ENCODE measurements around the gene FMO2.

- TF ChIP-seq, protein P1, sequence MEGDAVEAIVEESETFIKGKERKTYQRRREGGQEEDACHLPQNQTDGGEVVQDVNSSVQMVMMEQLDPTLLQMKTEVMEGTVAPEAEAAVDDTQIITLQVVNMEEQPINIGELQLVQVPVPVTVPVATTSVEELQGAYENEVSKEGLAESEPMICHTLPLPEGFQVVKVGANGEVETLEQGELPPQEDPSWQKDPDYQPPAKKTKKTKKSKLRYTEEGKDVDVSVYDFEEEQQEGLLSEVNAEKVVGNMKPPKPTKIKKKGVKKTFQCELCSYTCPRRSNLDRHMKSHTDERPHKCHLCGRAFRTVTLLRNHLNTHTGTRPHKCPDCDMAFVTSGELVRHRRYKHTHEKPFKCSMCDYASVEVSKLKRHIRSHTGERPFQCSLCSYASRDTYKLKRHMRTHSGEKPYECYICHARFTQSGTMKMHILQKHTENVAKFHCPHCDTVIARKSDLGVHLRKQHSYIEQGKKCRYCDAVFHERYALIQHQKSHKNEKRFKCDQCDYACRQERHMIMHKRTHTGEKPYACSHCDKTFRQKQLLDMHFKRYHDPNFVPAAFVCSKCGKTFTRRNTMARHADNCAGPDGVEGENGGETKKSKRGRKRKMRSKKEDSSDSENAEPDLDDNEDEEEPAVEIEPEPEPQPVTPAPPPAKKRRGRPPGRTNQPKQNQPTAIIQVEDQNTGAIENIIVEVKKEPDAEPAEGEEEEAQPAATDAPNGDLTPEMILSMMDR (IDR thresholded peaks at IDR 0.05; ENCODE audit: insufficient read depth, low read length), result no peak
- TF ChIP-seq, protein P2, sequence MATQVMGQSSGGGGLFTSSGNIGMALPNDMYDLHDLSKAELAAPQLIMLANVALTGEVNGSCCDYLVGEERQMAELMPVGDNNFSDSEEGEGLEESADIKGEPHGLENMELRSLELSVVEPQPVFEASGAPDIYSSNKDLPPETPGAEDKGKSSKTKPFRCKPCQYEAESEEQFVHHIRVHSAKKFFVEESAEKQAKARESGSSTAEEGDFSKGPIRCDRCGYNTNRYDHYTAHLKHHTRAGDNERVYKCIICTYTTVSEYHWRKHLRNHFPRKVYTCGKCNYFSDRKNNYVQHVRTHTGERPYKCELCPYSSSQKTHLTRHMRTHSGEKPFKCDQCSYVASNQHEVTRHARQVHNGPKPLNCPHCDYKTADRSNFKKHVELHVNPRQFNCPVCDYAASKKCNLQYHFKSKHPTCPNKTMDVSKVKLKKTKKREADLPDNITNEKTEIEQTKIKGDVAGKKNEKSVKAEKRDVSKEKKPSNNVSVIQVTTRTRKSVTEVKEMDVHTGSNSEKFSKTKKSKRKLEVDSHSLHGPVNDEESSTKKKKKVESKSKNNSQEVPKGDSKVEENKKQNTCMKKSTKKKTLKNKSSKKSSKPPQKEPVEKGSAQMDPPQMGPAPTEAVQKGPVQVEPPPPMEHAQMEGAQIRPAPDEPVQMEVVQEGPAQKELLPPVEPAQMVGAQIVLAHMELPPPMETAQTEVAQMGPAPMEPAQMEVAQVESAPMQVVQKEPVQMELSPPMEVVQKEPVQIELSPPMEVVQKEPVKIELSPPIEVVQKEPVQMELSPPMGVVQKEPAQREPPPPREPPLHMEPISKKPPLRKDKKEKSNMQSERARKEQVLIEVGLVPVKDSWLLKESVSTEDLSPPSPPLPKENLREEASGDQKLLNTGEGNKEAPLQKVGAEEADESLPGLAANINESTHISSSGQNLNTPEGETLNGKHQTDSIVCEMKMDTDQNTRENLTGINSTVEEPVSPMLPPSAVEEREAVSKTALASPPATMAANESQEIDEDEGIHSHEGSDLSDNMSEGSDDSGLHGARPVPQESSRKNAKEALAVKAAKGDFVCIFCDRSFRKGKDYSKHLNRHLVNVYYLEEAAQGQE (IDR thresholded peaks at IDR 0.05; ENCODE audit: insufficient replicate concordance, low read depth), result no peak
- no peak for TF ChIP-seq POLR2AphosphoS5 (IDR thresholded peaks at IDR 0.05; ENCODE audit: low read depth)
- TF ChIP-seq SPI1 (IDR thresholded peaks at IDR 0.05; ENCODE audit: borderline replicate concordance, low read depth), result no peak
- no peak for TF ChIP-seq GABPA (IDR thresholded peaks at IDR 0.05; ENCODE audit: low read depth)
These were observed 21.3 kb downstream of the FMO2 start for GRCh38 chr1:171206204-171206977.

All from HL-60 (cell line).